ENCODE data around the gene NPAS3.

GRCh38 chr14:32908196-32909084 lies 30.2 kb upstream of the NPAS3 start:
- no peak for TF ChIP-seq CTCF (IDR thresholded peaks at IDR 0.05; ENCODE audit: insufficient read depth, low read length)
- TF ChIP-seq REST (IDR thresholded peaks at IDR 0.05; ENCODE audit: insufficient replicate concordance, low read depth) = no peak
- TF ChIP-seq POLR2AphosphoS5 (IDR thresholded peaks at IDR 0.05; ENCODE audit: low read depth) = no peak
- no peak for TF ChIP-seq SPI1 (IDR thresholded peaks at IDR 0.05; ENCODE audit: borderline replicate concordance, low read depth)
- TF ChIP-seq GABPA (IDR thresholded peaks at IDR 0.05; ENCODE audit: low read depth) = no peak

Data from HL-60 (cell line).